ENCODE measurements around the gene OPN1MW. TPM values are rescaled to one million over a fixed set of nuclear protein-coding genes. Genes with fewer than 3 reads are reported as not detected.
"Not testable (repeated sequence)": the region's sequence is repeated elsewhere in the genome, so short reads cannot be mapped to it uniquely, and the experiment has no call there.

The OPN1MW gene
- polyA plus RNA-seq, 6 donors from 2014 or later, result not detected

- DNase-seq; H3K4me3 Mint-ChIP-seq; ATAC-seq (ENCODE audit: low read depth in 2 of 2); H3K36me3 Mint-ChIP-seq; H3K27ac Mint-ChIP-seq; H3K4me1 Mint-ChIP-seq; H3K27me3 Mint-ChIP-seq; H3K9me3 Mint-ChIP-seq: not testable (repeated sequence)
These were observed 17.5 kb upstream of the OPN1MW start for GRCh38 chrX:154164902-154165301.

DNA sequence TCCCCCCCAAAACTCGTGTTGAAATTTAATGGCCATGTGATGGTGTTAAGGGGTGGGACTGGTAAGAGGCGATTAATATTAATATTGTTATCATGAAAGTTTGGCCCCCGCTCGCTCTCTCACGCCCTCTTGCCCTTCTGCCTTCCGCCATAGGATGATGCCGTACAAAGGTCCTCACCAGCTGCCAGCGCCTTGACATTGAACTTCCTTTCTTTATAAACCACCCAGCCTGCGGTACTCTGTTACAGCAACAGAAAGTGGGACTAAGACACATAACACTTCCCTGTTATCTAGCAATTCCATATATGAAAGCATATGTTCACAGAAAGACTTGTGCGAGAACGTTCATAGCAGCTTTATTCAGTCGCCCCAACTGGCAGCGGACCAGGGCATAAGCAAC lies 14.0 kb upstream of the OPN1MW start:
- DNase-seq; H3K27me3 Mint-ChIP-seq; H3K4me3 Mint-ChIP-seq; ATAC-seq (ENCODE audit: low read depth in 2 of 2); H3K9me3 Mint-ChIP-seq; H3K27ac Mint-ChIP-seq; H3K36me3 Mint-ChIP-seq; H3K4me1 Mint-ChIP-seq: not testable (repeated sequence)

DNA sequence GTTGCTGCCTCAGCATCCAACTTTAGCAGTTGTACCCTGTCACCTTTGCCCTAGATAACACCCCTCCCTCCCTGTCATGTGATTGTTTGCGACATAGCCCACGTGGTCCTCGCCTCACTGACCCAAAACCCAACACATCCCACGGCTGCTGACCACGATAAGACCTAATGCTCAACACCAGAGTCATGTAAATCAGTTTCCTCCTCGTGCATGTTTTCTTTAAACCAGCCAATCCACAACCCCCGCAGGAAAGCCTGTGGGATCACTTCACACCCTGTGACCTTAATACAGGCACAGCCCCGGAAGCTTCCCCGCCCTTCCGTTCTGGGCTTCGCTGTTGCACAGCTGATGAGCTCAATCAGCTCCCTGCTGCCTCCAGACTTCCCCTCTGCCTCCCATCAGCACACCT lies 9.9 kb upstream of the OPN1MW start:
- not testable (repeated sequence) for H3K27me3 Mint-ChIP-seq, H3K9me3 Mint-ChIP-seq, H3K4me3 Mint-ChIP-seq, H3K27ac Mint-ChIP-seq, H3K4me1 Mint-ChIP-seq, DNase-seq, H3K36me3 Mint-ChIP-seq
- ATAC-seq (ENCODE audit: low read depth in 2 of 2), result peak; percentile 92 to 94

- ATAC-seq (ENCODE audit: low read depth in 2 of 2); H3K4me3 Mint-ChIP-seq; H3K27ac Mint-ChIP-seq; DNase-seq; H3K36me3 Mint-ChIP-seq; H3K27me3 Mint-ChIP-seq; H3K4me1 Mint-ChIP-seq; H3K9me3 Mint-ChIP-seq: not testable (repeated sequence)
These were observed 8.0 kb upstream of the OPN1MW start for GRCh38 chrX:154174356-154174755.

- H3K4me3 Mint-ChIP-seq; H3K27me3 Mint-ChIP-seq; DNase-seq; H3K27ac Mint-ChIP-seq; H3K9me3 Mint-ChIP-seq; H3K4me1 Mint-ChIP-seq; H3K36me3 Mint-ChIP-seq; ATAC-seq (ENCODE audit: low read depth in 2 of 2): not testable (repeated sequence)
These were observed 1.4 kb downstream of the OPN1MW start for GRCh38 chrX:154183794-154184193.

- not testable (repeated sequence) for ATAC-seq (ENCODE audit: low read depth in 2 of 2); H3K4me1 Mint-ChIP-seq; H3K4me3 Mint-ChIP-seq
These were observed 10.4 kb downstream of the OPN1MW start for GRCh38 chrX:154192846-154193245.

GRCh38 chrX:154194316-154194715 lies 11.9 kb downstream of the OPN1MW start:
- H3K9me3 Mint-ChIP-seq; H3K36me3 Mint-ChIP-seq; H3K4me1 Mint-ChIP-seq; DNase-seq; ATAC-seq (ENCODE audit: low read depth in 2 of 2); H3K27me3 Mint-ChIP-seq; H3K27ac Mint-ChIP-seq; H3K4me3 Mint-ChIP-seq: not testable (repeated sequence)

More at GRCh38 chrX:154192846-154193245, 10.4 kb downstream of the OPN1MW start:
- DNase-seq, H3K27me3 Mint-ChIP-seq, H3K9me3 Mint-ChIP-seq, H3K27ac Mint-ChIP-seq, H3K36me3 Mint-ChIP-seq: not testable (repeated sequence)

GRCh38 chrX:154196466-154196865 lies 14.1 kb downstream of the OPN1MW start:
- not testable (repeated sequence) for H3K4me3 Mint-ChIP-seq; ATAC-seq (ENCODE audit: low read depth in 2 of 2); DNase-seq; H3K27ac Mint-ChIP-seq; H3K36me3 Mint-ChIP-seq; H3K4me1 Mint-ChIP-seq; H3K27me3 Mint-ChIP-seq; H3K9me3 Mint-ChIP-seq

DNA sequence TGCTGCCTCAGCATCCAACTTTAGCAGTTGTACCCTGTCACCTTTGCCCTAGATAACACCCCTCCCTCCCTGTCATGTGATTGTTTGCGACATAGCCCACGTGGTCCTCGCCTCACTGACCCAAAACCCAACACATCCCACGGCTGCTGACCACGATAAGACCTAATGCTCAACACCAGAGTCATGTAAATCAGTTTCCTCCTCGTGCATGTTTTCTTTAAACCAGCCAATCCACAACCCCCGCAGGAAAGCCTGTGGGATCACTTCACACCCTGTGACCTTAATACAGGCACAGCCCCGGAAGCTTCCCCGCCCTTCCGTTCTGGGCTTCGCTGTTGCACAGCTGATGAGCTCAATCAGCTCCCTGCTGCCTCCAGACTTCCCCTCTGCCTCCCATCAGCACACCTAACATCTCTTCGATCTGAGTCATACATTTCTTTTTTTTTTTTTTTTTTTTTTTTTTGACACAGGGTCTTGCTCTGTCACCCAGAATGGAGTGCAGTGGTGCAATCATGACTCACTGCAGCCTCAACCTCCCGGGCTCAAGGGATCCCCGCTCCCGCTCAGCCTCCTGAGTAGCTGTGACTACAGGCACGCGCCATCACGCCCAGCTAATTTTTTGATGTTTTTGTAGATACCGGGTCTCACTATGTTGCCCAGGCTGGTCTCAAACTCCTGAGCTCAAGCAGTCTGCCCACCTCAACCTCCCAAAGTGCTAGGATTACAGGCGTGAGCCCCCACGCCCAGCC lies 27.4 kb downstream of the OPN1MW start:
- H3K9me3 Mint-ChIP-seq, H3K27me3 Mint-ChIP-seq, H3K4me1 Mint-ChIP-seq, H3K36me3 Mint-ChIP-seq, H3K27ac Mint-ChIP-seq, DNase-seq: not testable (repeated sequence)
- ATAC-seq (ENCODE audit: low read depth in 2 of 2), result peak; percentile 92 to 93
- H3K4me3 Mint-ChIP-seq, result peak overlapping the region in 1 of 8 donors; percentile 63

GRCh38 chrX:154211057-154211456 lies 28.7 kb downstream of the OPN1MW start:
- H3K9me3 Mint-ChIP-seq; ATAC-seq (ENCODE audit: low read depth in 2 of 2); DNase-seq; H3K4me1 Mint-ChIP-seq; H3K36me3 Mint-ChIP-seq; H3K4me3 Mint-ChIP-seq; H3K27me3 Mint-ChIP-seq: not testable (repeated sequence)
- H3K27ac Mint-ChIP-seq, result peak overlapping the region in 1 of 6 donors; percentile 43

- not testable (repeated sequence) for DNase-seq; H3K4me1 Mint-ChIP-seq; H3K27me3 Mint-ChIP-seq; ATAC-seq (ENCODE audit: low read depth in 2 of 2); H3K4me3 Mint-ChIP-seq; H3K27ac Mint-ChIP-seq; H3K9me3 Mint-ChIP-seq; H3K36me3 Mint-ChIP-seq
These were observed 29.1 kb downstream of the OPN1MW start for GRCh38 chrX:154211499-154211898.

DNA sequence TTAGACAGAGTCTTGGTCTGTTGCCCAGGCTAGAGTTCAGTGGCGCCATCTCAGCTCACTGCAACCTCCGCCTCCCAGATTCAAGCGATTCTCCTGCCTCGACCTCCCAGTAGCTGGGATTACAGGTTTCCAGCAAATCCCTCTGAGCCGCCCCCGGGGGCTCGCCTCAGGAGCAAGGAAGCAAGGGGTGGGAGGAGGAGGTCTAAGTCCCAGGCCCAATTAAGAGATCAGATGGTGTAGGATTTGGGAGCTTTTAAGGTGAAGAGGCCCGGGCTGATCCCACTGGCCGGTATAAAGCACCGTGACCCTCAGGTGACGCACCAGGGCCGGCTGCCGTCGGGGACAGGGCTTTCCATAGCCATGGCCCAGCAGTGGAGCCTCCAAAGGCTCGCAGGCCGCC lies 37.1 kb downstream of the OPN1MW start, which contains the start of gene OPN1MW2:
OPN1MW2 (plus strand) TSS at position 301 of the 400 bp plus-strand sequence; CDS start at position 361, 60 bp downstream.
- not testable (repeated sequence) for H3K36me3 Mint-ChIP-seq; H3K4me1 Mint-ChIP-seq; ATAC-seq (ENCODE audit: low read depth in 2 of 2); H3K9me3 Mint-ChIP-seq; H3K27me3 Mint-ChIP-seq; H3K27ac Mint-ChIP-seq; DNase-seq; H3K4me3 Mint-ChIP-seq

DNA sequence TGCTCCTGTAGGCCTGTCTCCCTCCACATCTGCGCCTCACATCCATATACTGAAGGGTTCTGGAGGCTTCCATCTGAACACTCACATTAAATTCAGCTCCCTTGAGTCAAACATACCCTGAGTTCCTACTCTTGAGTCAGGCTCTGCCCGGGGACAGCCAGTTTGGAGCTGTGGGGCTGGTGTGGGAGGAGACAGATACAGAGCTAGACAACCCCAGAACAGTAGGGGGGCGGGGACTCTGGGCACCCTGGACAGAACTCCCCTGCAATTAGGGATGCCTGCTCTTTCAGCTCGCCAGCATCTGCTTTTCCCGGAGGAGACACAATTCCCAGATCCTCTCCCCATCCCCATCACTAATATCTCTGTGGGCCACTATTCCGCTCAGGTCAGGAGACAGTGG lies 42.9 kb downstream of the OPN1MW start:
- ATAC-seq (ENCODE audit: low read depth in 2 of 2); H3K27me3 Mint-ChIP-seq; H3K27ac Mint-ChIP-seq; H3K4me1 Mint-ChIP-seq; H3K36me3 Mint-ChIP-seq; H3K9me3 Mint-ChIP-seq; H3K4me3 Mint-ChIP-seq; DNase-seq: not testable (repeated sequence)

DNA sequence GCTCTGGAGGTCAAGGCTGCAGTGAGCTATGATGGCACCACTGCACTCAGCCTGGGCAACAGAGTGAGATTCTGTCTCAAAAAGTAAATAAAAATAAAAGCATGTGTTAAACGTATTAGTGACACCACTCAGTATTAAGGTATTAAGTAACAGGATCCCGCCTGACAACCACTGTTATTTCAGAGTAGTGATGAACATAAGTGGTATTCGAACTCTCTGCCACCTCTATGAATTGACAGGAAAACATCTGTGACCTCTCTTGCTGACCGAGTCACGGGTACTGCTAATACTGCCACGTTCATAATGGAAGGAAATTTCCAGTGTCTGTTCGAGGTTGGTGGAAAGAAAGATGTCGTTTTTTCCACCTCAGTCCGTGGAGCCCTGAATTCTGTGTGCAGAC lies 44.3 kb downstream of the OPN1MW start:
- H3K4me3 Mint-ChIP-seq; ATAC-seq (ENCODE audit: low read depth in 2 of 2): not testable (repeated sequence)

GRCh38 chrX:154231443-154231842 lies 49.0 kb downstream of the OPN1MW start:
- not testable (repeated sequence) for H3K4me3 Mint-ChIP-seq; H3K27ac Mint-ChIP-seq; H3K27me3 Mint-ChIP-seq; H3K9me3 Mint-ChIP-seq; H3K36me3 Mint-ChIP-seq; DNase-seq; H3K4me1 Mint-ChIP-seq; ATAC-seq (ENCODE audit: low read depth in 2 of 2)

More for the DNA sequence above, 44.3 kb downstream of the OPN1MW start:
- H3K9me3 Mint-ChIP-seq, H3K4me1 Mint-ChIP-seq, H3K27ac Mint-ChIP-seq, H3K36me3 Mint-ChIP-seq, DNase-seq, H3K27me3 Mint-ChIP-seq: not testable (repeated sequence)

Measured in naive B cell (primary cell).